Measurements from ENCODE around the gene LRRD1. TPM values are rescaled to one million over a fixed set of nuclear protein-coding genes. Genes with fewer than 3 reads are reported as not detected.

LRRD1 gene
- polyA plus RNA-seq, 1 of the 3 experiments (the other 2 are of a cell fraction) = not detected

DNA sequence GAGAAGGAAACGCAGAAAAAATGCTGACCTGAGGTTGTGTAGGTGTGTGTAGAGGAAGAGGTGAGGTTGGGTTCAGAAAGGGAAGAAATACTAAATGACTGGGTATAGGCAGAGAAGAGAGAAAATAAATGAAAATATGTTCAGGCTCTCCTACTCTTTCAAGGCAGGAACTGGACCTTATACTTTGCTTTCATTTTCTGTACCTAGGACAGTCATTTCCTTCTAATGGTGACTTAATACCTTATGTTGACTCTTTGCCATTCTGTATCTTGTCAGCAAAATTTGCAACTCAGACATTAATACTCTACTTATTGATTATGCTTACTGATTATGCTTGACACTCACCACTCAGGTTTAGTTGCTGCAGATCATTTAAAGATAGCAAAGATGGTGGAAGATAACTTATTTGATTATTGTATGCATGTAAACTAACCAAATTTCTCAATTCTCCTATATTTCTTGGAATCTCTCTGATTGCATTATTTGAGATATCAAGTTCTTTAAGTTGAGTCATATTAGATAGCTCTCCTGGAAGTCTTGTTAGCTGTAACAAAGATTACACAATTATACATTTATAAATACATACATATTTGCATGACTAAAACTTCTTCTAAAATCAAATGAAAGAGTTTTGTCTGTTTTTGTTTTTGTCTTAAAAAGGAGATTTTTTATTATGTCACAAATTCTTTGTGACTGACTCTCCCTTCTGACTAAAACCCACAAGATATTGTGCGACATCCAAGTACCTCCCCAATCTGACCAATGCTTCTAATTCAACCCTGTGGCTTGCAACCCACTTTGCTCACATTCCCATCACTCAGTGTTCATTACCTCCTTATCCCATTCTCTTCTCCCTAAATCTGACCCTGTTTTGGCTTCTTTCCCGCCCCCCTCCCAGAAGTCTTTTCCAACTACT is 20.0 kb downstream of the LRRD1 start:
- H3K9me2 ChIP-seq = no peaks in the 10 kb centered on the region
- H3K4me1 ChIP-seq (ENCODE audit: control insufficient read depth in 1 of 2, insufficient read depth in 2 of 2, low read depth in 1 of 2, low read length in 1 of 2) = no peaks in the 10 kb centered on the region; a peak in 1 of 4 replicates
- H2AFZ ChIP-seq (ENCODE audit: low read depth) = peak overlapping the region; percentile 2; the same call in 1 of the 2 replicates
- no peak for DNase-seq
- no peaks in the 10 kb centered on the region for H3K79me2 ChIP-seq (ENCODE audit: insufficient read depth)
- TF ChIP-seq MEF2A (IDR thresholded peaks at IDR 0.05; ENCODE audit: borderline replicate concordance, low read depth) (0 out of 2 replicates have a peak, but pooled peaks have one; percentile 10), JUND (IDR thresholded peaks at IDR 0.05) (peak; percentile 57; the same call in 1 of the 2 replicates), RXRA (IDR thresholded peaks at IDR 0.05; ENCODE audit: borderline replicate concordance, low read depth) (no peak), TCF12 (IDR thresholded peaks at IDR 0.05) (peak; percentile 36; the same call in 1 of the 2 replicates), POLR2AphosphoS5 (IDR thresholded peaks at IDR 0.05; ENCODE audit: low read depth, low read length) (peak; percentile 25; the same call in 1 of the 2 replicates), FOXM1 (IDR thresholded peaks at IDR 0.05; ENCODE audit: low read depth) (no peak), NFIC (IDR thresholded peaks at IDR 0.05; ENCODE audit: borderline replicate concordance) (peak; percentile 65), EP300 (IDR thresholded peaks at IDR 0.05; ENCODE audit: borderline replicate concordance in 1 of 2, low read depth in 1 of 2, low read length in 1 of 2) (peak in 1 of 2 experiments; percentile 41; a peak in 1 of 4 replicates), RCOR1 (IDR thresholded peaks at IDR 0.05; ENCODE audit: low read length) (no peak), TEAD4 (IDR thresholded peaks at IDR 0.05; ENCODE audit: borderline replicate concordance, insufficient read depth) (no peak), FOSL2 (IDR thresholded peaks at IDR 0.05; ENCODE audit: borderline replicate concordance, low read depth) (peak; percentile 76; the same call in 1 of the 2 replicates), MXI1 (IDR thresholded peaks at IDR 0.05; ENCODE audit: low read depth, low read length) (no peak)
- TF ChIP-seq, protein P1, sequence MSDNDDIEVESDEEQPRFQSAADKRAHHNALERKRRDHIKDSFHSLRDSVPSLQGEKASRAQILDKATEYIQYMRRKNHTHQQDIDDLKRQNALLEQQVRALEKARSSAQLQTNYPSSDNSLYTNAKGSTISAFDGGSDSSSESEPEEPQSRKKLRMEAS (IDR thresholded peaks at IDR 0.05; ENCODE audit: low read depth) = no peak
- TF ChIP-seq, protein P2, sequence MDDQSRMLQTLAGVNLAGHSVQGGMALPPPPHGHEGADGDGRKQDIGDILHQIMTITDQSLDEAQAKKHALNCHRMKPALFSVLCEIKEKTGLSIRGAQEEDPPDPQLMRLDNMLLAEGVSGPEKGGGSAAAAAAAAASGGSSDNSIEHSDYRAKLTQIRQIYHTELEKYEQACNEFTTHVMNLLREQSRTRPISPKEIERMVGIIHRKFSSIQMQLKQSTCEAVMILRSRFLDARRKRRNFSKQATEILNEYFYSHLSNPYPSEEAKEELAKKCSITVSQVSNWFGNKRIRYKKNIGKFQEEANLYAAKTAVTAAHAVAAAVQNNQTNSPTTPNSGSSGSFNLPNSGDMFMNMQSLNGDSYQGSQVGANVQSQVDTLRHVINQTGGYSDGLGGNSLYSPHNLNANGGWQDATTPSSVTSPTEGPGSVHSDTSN (IDR thresholded peaks at IDR 0.05) = peak; percentile 55
- no peak overlapping the region; a peak in 1 of 4 replicates for H3K4me3 ChIP-seq (ENCODE audit: low read depth in 2 of 2, low read length in 1 of 2)
- H3F3A ChIP-seq (replicated peaks; ENCODE audit: insufficient read depth) = peaks cover 5% of the 10 kb centered on the region
- H3K27me3 ChIP-seq (ENCODE audit: insufficient read depth) = no peaks in the 10 kb centered on the region
- peak overlapping the region; percentile 2; the same call in 1 of the 2 replicates for H3K4me2 ChIP-seq
- H3K27ac ChIP-seq (ENCODE audit: low read depth in 2 of 2, low read length in 1 of 2) = peak overlapping the region in 1 of 2 experiments; percentile 37; a peak in 2 of 4 replicates
- H3K9ac ChIP-seq = no peak overlapping the region
- 62% methylated on average over 3 of the region's 3 CpGs for WGBS (ENCODE audit: low lambda C conversion rate)
- no peaks in the 10 kb centered on the region for H3K9me3 ChIP-seq
- ChIA-PET CTCF (interaction anchor here (0.8 to 1.1 kb wide), 2 partner anchors 14 to 25 kb away, joined by 3 read pairs; no protein-coding TSS in a partner anchor), POLR2A (no interaction called here)
- H4K20me1 ChIP-seq (ENCODE audit: insufficient read depth) = no peaks in the 10 kb centered on the region
- no peaks in the 10 kb centered on the region for H3K36me3 ChIP-seq (replicated peaks in 1 of 2; ENCODE audit: control insufficient read depth in 1 of 2, insufficient read depth in 2 of 2, low read length in 1 of 2)

DNA sequence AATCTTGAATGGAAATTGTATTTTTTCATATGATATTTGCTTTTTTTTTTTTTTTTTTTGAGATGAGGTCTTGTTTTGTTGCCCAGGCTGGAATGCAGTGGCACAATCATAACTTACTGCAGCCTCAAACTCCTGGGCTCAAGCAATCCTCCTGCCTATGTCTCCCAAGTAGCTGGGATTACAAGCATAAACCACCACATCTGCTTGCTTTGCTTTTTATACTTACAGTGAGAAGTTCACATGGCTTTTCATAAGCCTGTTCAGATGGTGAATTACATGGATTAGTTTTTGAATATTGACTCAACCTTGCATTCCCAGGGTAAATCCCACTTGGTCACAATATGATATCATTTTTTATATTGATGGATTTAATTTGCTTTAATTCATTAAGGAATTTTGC is 22.0 kb downstream of the LRRD1 start:
- no peaks in the 10 kb centered on the region for H3K79me2 ChIP-seq (ENCODE audit: insufficient read depth)
- no peaks in the 10 kb centered on the region for H3K9me3 ChIP-seq
- no peak overlapping the region for H2AFZ ChIP-seq (ENCODE audit: low read depth)
- no peak for DNase-seq
- POLR2A ChIA-PET = no interaction called here
- H3K27me3 ChIP-seq (ENCODE audit: insufficient read depth) = no peaks in the 10 kb centered on the region
- H3K4me2 ChIP-seq = no peak overlapping the region
- CTCF ChIA-PET = no interaction called here
- no peak overlapping the region for H3K4me3 ChIP-seq (ENCODE audit: low read depth in 2 of 2, low read length in 1 of 2)
- H3F3A ChIP-seq (replicated peaks; ENCODE audit: insufficient read depth) = peaks cover 5% of the 10 kb centered on the region
- no peak overlapping the region for H3K27ac ChIP-seq (ENCODE audit: low read depth in 2 of 2, low read length in 1 of 2)
- H3K9ac ChIP-seq = no peak overlapping the region
- H3K9me2 ChIP-seq = no peaks in the 10 kb centered on the region
- H3K4me1 ChIP-seq (ENCODE audit: control insufficient read depth in 1 of 2, insufficient read depth in 2 of 2, low read depth in 1 of 2, low read length in 1 of 2) = no peaks in the 10 kb centered on the region; a peak in 1 of 4 replicates
- no peaks in the 10 kb centered on the region for H3K36me3 ChIP-seq (replicated peaks in 1 of 2; ENCODE audit: control insufficient read depth in 1 of 2, insufficient read depth in 2 of 2, low read length in 1 of 2)
- H4K20me1 ChIP-seq (ENCODE audit: insufficient read depth) = no peaks in the 10 kb centered on the region
- TF ChIP-seq RAD21 (IDR thresholded peaks at IDR 0.05; ENCODE audit: low read length) = no peak
- TF ChIP-seq EP300 (IDR thresholded peaks at IDR 0.05; ENCODE audit: borderline replicate concordance in 1 of 2, low read depth in 1 of 2, low read length in 1 of 2) = no peak
- TF ChIP-seq, protein P3, sequence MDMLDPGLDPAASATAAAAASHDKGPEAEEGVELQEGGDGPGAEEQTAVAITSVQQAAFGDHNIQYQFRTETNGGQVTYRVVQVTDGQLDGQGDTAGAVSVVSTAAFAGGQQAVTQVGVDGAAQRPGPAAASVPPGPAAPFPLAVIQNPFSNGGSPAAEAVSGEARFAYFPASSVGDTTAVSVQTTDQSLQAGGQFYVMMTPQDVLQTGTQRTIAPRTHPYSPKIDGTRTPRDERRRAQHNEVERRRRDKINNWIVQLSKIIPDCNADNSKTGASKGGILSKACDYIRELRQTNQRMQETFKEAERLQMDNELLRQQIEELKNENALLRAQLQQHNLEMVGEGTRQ (IDR thresholded peaks at IDR 0.05; ENCODE audit: borderline replicate concordance, low read depth, low read length) = no peak
- no peak for TF ChIP-seq RFX5 (IDR thresholded peaks at IDR 0.05; ENCODE audit: low read length)
- TF ChIP-seq TAF1 (IDR thresholded peaks at IDR 0.05; ENCODE audit: borderline replicate concordance, low read depth, low read length) = no peak
- TF ChIP-seq, protein P4, sequence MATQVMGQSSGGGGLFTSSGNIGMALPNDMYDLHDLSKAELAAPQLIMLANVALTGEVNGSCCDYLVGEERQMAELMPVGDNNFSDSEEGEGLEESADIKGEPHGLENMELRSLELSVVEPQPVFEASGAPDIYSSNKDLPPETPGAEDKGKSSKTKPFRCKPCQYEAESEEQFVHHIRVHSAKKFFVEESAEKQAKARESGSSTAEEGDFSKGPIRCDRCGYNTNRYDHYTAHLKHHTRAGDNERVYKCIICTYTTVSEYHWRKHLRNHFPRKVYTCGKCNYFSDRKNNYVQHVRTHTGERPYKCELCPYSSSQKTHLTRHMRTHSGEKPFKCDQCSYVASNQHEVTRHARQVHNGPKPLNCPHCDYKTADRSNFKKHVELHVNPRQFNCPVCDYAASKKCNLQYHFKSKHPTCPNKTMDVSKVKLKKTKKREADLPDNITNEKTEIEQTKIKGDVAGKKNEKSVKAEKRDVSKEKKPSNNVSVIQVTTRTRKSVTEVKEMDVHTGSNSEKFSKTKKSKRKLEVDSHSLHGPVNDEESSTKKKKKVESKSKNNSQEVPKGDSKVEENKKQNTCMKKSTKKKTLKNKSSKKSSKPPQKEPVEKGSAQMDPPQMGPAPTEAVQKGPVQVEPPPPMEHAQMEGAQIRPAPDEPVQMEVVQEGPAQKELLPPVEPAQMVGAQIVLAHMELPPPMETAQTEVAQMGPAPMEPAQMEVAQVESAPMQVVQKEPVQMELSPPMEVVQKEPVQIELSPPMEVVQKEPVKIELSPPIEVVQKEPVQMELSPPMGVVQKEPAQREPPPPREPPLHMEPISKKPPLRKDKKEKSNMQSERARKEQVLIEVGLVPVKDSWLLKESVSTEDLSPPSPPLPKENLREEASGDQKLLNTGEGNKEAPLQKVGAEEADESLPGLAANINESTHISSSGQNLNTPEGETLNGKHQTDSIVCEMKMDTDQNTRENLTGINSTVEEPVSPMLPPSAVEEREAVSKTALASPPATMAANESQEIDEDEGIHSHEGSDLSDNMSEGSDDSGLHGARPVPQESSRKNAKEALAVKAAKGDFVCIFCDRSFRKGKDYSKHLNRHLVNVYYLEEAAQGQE (IDR thresholded peaks at IDR 0.05; ENCODE audit: low read depth, low read length) = no peak

Data from SK-N-SH (cell line).